Panc1 (cell line): ENCODE data around the gene DHX57. TPM values are rescaled to one million over a fixed set of nuclear protein-coding genes. Genes with fewer than 3 reads are reported as not detected.
A peak's percentile ranks its signal among the peaks of the same experiment; 100 is the strongest.

ENCODE experiments used
- ATAC-seq: fragments of 200-7000 bp; cut with Tn5 transposase; 2 replicates; pipeline ENCODE4 v1.9.1; 2020; ENCODE audit warnings: mild to moderate bottlenecking, moderate library complexity
- BruUV-seq: library from RNA; stranded (reverse); fragments of 400-500 nt; replicated peaks from 2 replicates; lab custom pipeline; 2021; lab: Mats Ljungman, UMichigan
- CTCF ChIA-PET: fragments of 300-600 bp; sonication (Branson Sonifier 250); formaldehyde crosslinking; loops from one replicate; lab custom pipeline; 2022; ENCODE audit warnings: antibody characterized with exemption; lab: Charles Lee
- POLR2A ChIA-PET: fragments of 300-600 bp; sonication (Branson Sonifier 250); formaldehyde crosslinking; loops from one replicate; lab custom pipeline; 2022; ENCODE audit warnings: antibody characterized with exemption; lab: Charles Lee
- DNase-seq: peaks from one replicate; pipeline ENCODE4 v3.0.0-alpha.2; 2010; ENCODE audit warnings: low read depth, low spot score
- H3K27ac ChIP-seq: 2 replicates; pipeline ENCODE4 v1.5.1; 2011; ENCODE audit warnings: mild to moderate bottlenecking, low read length, inconsistent platforms
- H3K27me3 ChIP-seq: fragments of 200-500 bp; sonication (Bioruptor generic); 2 replicates; pipeline ENCODE4 v1.6.0; 2014; ENCODE audit warnings: low read length, inconsistent platforms; ENCODE audit not compliant: control insufficient read depth, insufficient read depth
- H3K36me3 ChIP-seq: fragments of 200-500 bp; sonication (Bioruptor generic); 2 replicates; pipeline ENCODE4 v1.5.1; 2014; ENCODE audit warnings: inconsistent platforms, mild to moderate bottlenecking, low read length, moderate library complexity; ENCODE audit not compliant: control insufficient read depth, insufficient read depth
- H3K4me1 ChIP-seq: 2 replicates; pipeline ENCODE4 v1.5.1; 2011; ENCODE audit warnings: inconsistent platforms, mild to moderate bottlenecking, low read length, moderate library complexity; ENCODE audit not compliant: control insufficient read depth, insufficient read depth
- H3K4me3 ChIP-seq, 2 experiments: 2 replicates each; pipeline ENCODE4 v1.5.1; 2011 to 2012; ENCODE audit warnings: low read depth in 2 of 2, low read length in 2 of 2, mild to moderate bottlenecking in 2 of 2, inconsistent platforms in 1 of 2, moderate library complexity in 1 of 2
- H3K9me3 ChIP-seq: fragments of 200-500 bp; sonication (Bioruptor generic); 2 replicates; pipeline ENCODE4 v1.5.1; 2014; ENCODE audit warnings: low read depth, mild to moderate bottlenecking, inconsistent platforms, low read length, moderate library complexity; ENCODE audit not compliant: control insufficient read depth, insufficient read depth
- POLR2AphosphoS5 ChIP-seq: IDR thresholded peaks from 2 replicates; pipeline ENCODE4 v1.6.1; 2012; ENCODE audit warnings: mild to moderate bottlenecking, low read depth, low read length, moderate library complexity
- SIN3A ChIP-seq: IDR thresholded peaks from 2 replicates; pipeline ENCODE4 v1.6.1; 2012; ENCODE audit warnings: low read depth, mild to moderate bottlenecking, low read length, moderate library complexity, borderline replicate concordance; ENCODE audit not compliant: insufficient read depth
- TCF7L2 ChIP-seq: IDR thresholded peaks from 2 replicates; pipeline ENCODE4 v1.6.1; 2011; ENCODE audit warnings: mild to moderate bottlenecking, low read depth, low read length, inconsistent platforms
- in situ Hi-C: cut with HindIII; loops from 2 replicates; pipeline ENCODE4 v1.10.0; 2016; ENCODE audit warnings: low sequenced_read_pairs, low pct_unique_long_range_greater_than_20kb
- intact Hi-C: fragments of 100-400 bp; cut with micrococcal nuclease; formaldehyde crosslinking; loops from one replicate; pipeline ENCODE4 v1.10.0; 2022; ENCODE audit not compliant: unreplicated experiment
- total RNA-seq: library from RNA; stranded (reverse); gene quantifications from one replicate; pipeline ENCODE4 v1.2.1, GENCODE V29; 2021; ENCODE audit not compliant: unreplicated experiment
- TF ChIP-seq, protein P1 (sequence below), 2 experiments: IDR thresholded peaks; 2 replicates each; pipeline ENCODE4 v1.6.1; 2011 to 2012; ENCODE audit warnings: low read depth in 2 of 2, control low read depth in 1 of 2, low read length in 1 of 2, mild to moderate bottlenecking in 1 of 2, moderate library complexity in 1 of 2; ENCODE audit not compliant: insufficient read depth in 1 of 2
- TF ChIP-seq, protein P2 (sequence below): fragments of 450-650 bp; IDR thresholded peaks from 2 replicates; pipeline ENCODE4 v1.5.1; 2017; ENCODE audit warnings: mild to moderate bottlenecking

The DHX57 gene
- total RNA-seq, 1 experiment from 2014 or later = 20.6 TPM

DNA sequence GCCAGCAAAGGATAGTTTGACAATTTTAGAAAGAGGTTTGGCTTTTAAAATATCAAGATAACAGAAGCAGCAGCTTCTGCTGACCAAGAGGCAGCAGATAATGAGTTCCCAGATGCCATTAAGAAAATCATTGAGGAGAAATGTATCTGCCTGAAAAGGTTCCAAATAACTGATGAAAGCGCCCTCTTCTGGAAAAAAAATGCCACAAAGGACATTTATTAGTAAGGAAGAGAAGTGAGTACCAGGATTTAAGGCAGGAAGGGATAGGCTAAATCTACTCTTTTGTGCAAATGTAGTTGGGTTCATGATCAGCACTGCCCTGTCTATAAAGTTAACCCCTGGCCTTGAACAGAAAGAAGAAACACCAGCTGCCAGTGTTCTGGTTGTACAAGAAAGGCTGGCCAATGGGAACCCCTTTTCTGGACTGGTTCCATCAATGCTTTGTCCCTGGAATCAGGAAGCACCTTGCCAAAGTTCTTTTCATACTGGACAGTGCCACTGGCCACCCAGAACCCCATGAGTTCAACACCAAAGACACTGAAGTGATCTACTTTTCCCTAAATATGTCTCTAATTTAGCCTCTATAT lies 40.6 kb downstream of the DHX57 start:
- TF ChIP-seq, protein P1, sequence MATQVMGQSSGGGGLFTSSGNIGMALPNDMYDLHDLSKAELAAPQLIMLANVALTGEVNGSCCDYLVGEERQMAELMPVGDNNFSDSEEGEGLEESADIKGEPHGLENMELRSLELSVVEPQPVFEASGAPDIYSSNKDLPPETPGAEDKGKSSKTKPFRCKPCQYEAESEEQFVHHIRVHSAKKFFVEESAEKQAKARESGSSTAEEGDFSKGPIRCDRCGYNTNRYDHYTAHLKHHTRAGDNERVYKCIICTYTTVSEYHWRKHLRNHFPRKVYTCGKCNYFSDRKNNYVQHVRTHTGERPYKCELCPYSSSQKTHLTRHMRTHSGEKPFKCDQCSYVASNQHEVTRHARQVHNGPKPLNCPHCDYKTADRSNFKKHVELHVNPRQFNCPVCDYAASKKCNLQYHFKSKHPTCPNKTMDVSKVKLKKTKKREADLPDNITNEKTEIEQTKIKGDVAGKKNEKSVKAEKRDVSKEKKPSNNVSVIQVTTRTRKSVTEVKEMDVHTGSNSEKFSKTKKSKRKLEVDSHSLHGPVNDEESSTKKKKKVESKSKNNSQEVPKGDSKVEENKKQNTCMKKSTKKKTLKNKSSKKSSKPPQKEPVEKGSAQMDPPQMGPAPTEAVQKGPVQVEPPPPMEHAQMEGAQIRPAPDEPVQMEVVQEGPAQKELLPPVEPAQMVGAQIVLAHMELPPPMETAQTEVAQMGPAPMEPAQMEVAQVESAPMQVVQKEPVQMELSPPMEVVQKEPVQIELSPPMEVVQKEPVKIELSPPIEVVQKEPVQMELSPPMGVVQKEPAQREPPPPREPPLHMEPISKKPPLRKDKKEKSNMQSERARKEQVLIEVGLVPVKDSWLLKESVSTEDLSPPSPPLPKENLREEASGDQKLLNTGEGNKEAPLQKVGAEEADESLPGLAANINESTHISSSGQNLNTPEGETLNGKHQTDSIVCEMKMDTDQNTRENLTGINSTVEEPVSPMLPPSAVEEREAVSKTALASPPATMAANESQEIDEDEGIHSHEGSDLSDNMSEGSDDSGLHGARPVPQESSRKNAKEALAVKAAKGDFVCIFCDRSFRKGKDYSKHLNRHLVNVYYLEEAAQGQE (IDR thresholded peaks at IDR 0.05; ENCODE audit: insufficient read depth in 1 of 2, low read depth in 2 of 2, low read length in 1 of 2) = no peak
- no peak for TF ChIP-seq SIN3A
- TF ChIP-seq POLR2AphosphoS5 = no peak
- TF ChIP-seq, protein P2, sequence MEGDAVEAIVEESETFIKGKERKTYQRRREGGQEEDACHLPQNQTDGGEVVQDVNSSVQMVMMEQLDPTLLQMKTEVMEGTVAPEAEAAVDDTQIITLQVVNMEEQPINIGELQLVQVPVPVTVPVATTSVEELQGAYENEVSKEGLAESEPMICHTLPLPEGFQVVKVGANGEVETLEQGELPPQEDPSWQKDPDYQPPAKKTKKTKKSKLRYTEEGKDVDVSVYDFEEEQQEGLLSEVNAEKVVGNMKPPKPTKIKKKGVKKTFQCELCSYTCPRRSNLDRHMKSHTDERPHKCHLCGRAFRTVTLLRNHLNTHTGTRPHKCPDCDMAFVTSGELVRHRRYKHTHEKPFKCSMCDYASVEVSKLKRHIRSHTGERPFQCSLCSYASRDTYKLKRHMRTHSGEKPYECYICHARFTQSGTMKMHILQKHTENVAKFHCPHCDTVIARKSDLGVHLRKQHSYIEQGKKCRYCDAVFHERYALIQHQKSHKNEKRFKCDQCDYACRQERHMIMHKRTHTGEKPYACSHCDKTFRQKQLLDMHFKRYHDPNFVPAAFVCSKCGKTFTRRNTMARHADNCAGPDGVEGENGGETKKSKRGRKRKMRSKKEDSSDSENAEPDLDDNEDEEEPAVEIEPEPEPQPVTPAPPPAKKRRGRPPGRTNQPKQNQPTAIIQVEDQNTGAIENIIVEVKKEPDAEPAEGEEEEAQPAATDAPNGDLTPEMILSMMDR = peak; percentile 75
- TF ChIP-seq TCF7L2 = no peak
- ChIA-PET POLR2A (interaction anchor here (0.6 kb wide), 1 partner anchor 224 kb away, joined by 3 read pairs; no protein-coding TSS in a partner anchor), CTCF (no interaction called here)
- Histone ChIP-seq H3K27ac (no peak overlapping the region), H3K4me1 (no peaks in the 10 kb centered on the region), H3K27me3 (no peaks in the 10 kb centered on the region), H3K9me3 (no peaks in the 10 kb centered on the region), H3K36me3 (no peaks in the 10 kb centered on the region), H3K4me3 (no peak overlapping the region)
- intact Hi-C loops (no loop called here), in situ Hi-C loops (no loop called here)
- no peak; the same call in 1 of the 2 replicates for ATAC-seq
- no TSS peak for BruUV-seq
- DNase-seq = no peak

DNA sequence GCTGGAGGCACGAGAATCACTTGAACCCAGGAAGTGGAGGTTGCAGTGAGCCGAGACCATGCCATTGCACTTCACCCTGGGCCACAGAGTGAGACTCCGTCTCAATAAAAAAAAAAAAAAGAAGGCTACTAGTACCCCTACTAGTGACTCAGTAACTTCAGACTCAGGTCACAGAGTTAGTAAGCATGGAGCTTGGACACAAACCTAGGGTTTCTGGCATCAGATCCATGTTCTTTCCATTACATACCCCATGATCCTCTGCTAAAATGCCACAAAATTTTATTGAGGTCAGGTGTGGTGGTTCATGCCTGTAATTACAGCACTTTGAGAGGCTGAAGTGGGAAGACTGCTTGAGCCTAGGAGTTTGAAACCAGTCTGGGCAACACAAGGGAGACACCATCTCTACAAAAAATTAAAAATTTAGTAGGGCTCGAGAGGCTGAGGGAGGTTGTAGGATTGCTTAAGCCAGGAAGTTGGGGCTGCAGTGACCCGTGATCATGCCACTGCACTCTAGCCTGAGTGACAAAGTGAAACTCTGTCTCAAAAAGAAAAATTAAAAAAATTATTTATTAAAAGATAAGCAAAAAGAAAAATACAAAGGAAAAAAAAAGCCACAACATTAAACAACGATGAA lies 45.1 kb downstream of the DHX57 start:
- ChIA-PET POLR2A (no interaction called here), CTCF (no interaction called here)
- Histone ChIP-seq H3K27me3 (no peaks in the 10 kb centered on the region), H3K36me3 (no peaks in the 10 kb centered on the region), H3K27ac (no peak overlapping the region), H3K4me3 (no peak overlapping the region), H3K9me3 (no peaks in the 10 kb centered on the region), H3K4me1 (no peaks in the 10 kb centered on the region)
- in situ Hi-C loops = no loop called here
- no peak for DNase-seq
- TF ChIP-seq POLR2AphosphoS5 = no peak
- TF ChIP-seq, protein P2 = no peak
- TF ChIP-seq TCF7L2 = no peak
- TF ChIP-seq SIN3A = no peak
- no TSS peak for BruUV-seq
- no peak for ATAC-seq
- intact Hi-C loops = no loop called here
